HCT116 (cell line): ENCODE measurements around the gene TOP1.

Source experiments
- CTCF ChIP-seq, 3 experiments: fragments of 200-600 bp in 1 of 3; sonication (generic) in 1 of 3; IDR thresholded peaks in 2 of 3; conservative IDR thresholded peaks in 1 of 3; 2 replicates each; pipeline ENCODE4 v1.5.1; 2012 to 2017; ENCODE audit warnings: low read depth in 2 of 3, low read length in 2 of 3, antibody characterized with exemption in 1 of 3, borderline replicate concordance in 1 of 3, control low read depth in 1 of 3, mild to moderate bottlenecking in 1 of 3, mixed read lengths in 1 of 3, mixed run types in 1 of 3, moderate library complexity in 1 of 3; ENCODE audit not compliant: insufficient read depth in 1 of 3
- EZH2 ChIP-seq: fragments of 200-600 bp; sonication (generic); IDR thresholded peaks from 2 replicates; pipeline ENCODE4 v1.6.1; 2017; ENCODE audit warnings: antibody characterized with exemption, mixed run types
- JUND ChIP-seq: IDR thresholded peaks from 2 replicates; pipeline ENCODE4 v1.6.1; 2012
- MAX ChIP-seq: IDR thresholded peaks from 2 replicates; pipeline ENCODE4 v1.6.1; 2012
- POLR2A ChIP-seq: IDR thresholded peaks from 2 replicates; pipeline ENCODE4 v1.7.0; 2011; ENCODE audit warnings: borderline replicate concordance; ENCODE audit not compliant: insufficient read depth, insufficient read length; ENCODE audit errors: extremely low read depth
- POLR2AphosphoS5 ChIP-seq: IDR thresholded peaks from 2 replicates; pipeline ENCODE4 v1.6.1; 2011; ENCODE audit warnings: mild to moderate bottlenecking, low read depth, low read length, moderate library complexity
- RAD21 ChIP-seq: IDR thresholded peaks from 2 replicates; pipeline ENCODE4 v1.6.1; 2012; ENCODE audit warnings: low read depth, mild to moderate bottlenecking
- REST ChIP-seq: IDR thresholded peaks from 2 replicates; pipeline ENCODE4 v1.6.1; 2012; ENCODE audit warnings: low read depth
- ZBTB33 ChIP-seq: IDR thresholded peaks from 2 replicates; pipeline ENCODE4 v1.6.1; 2011; ENCODE audit warnings: mild to moderate bottlenecking, low read length, moderate library complexity; ENCODE audit not compliant: insufficient replicate concordance; ENCODE audit errors: extremely low read depth
- ZNF274 ChIP-seq: fragments of 200-500 bp; sonication (Bioruptor generic); IDR thresholded peaks from 2 replicates; pipeline ENCODE4 v1.6.1; 2014; ENCODE audit warnings: mild to moderate bottlenecking, low read depth, low read length, inconsistent platforms

- TF ChIP-seq CTCF (IDR thresholded peaks at IDR 0.05 in 2 of 3, conservative IDR thresholded peaks at IDR 0.05 in 1 of 3; ENCODE audit: borderline replicate concordance in 1 of 3, insufficient read depth in 1 of 3, low read depth in 2 of 3, low read length in 2 of 3) = no peak
- peak; percentile 60 for TF ChIP-seq POLR2AphosphoS5
- TF ChIP-seq EZH2 = no peak
- TF ChIP-seq ZBTB33 = no peak
- 0 out of 2 replicates have a peak, but pooled peaks have one; percentile 4 for TF ChIP-seq JUND
- no peak for TF ChIP-seq ZNF274
- no peak for TF ChIP-seq MAX
- TF ChIP-seq REST = no peak
- no peak for TF ChIP-seq RAD21
- TF ChIP-seq POLR2A = no peak
Measured at GRCh38 chr20:41125530-41126457, 97.2 kb downstream of the TOP1 start.
